GM12874 (cell line): ENCODE results near the gene SLC35A2.
A peak's percentile ranks its signal among the peaks of the same experiment; 100 is the strongest.

Source experiments
- CTCF ChIP-seq: IDR thresholded peaks from 2 replicates; pipeline ENCODE4 v1.5.1; 2011; ENCODE audit warnings: low read depth, mild to moderate bottlenecking, control low read depth, low read length, moderate library complexity; ENCODE audit not compliant: insufficient read depth

SLC35A2 gene

GRCh38 chrX:48897157-48897624 lies 14.3 kb downstream of the SLC35A2 start:
- no peak for TF ChIP-seq CTCF

GRCh38 chrX:48896611-48897011 lies 14.8 kb downstream of the SLC35A2 start:
- TF ChIP-seq CTCF, result no peak

DNA sequence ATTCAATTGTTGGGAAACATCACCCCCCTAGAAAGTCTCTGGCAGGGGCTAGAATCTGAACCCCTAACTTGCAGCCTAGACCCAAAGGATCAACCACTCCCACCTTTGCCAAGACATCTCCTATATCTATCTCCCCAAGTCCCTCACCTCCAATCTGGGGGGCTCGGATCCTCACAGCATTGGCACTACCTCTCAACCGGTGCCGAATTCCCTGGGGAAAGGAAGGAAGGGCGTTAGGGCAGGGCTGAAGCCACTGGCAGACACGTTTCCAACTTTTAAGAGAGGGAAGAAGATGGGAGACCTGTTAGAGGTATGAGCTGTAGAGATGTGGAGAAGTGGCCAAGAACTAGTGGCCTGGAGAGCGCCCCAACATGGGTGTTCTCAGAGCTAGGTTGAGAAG lies 16.6 kb downstream of the SLC35A2 start:
- no peak for TF ChIP-seq CTCF

- no peak for TF ChIP-seq CTCF
Observed at GRCh38 chrX:48893556-48894348, 17.7 kb downstream of the SLC35A2 start.

DNA sequence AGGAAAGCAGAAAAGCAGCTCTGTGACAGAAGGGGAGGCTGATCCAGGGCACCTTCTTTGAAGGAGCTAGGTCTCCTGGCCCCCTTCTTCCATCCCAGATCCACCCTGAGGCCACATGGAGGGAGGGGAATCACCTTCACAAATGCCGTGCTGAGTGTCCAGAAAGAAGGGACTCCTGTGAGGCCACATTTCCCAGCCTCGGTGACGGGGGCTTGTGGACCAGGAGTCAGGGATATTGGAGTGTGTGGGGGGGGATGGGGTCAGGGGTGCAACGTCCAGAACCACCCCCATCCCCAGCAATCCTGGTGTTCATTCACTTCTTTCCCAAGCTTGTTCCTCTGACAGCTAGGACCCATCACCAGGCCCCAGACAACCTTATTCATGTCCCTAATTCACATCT lies 18.6 kb downstream of the SLC35A2 start:
- TF ChIP-seq CTCF, result no peak

- TF ChIP-seq CTCF, result peak; percentile 38
Observed at GRCh38 chrX:48891402-48892288, 19.8 kb downstream of the SLC35A2 start.

DNA sequence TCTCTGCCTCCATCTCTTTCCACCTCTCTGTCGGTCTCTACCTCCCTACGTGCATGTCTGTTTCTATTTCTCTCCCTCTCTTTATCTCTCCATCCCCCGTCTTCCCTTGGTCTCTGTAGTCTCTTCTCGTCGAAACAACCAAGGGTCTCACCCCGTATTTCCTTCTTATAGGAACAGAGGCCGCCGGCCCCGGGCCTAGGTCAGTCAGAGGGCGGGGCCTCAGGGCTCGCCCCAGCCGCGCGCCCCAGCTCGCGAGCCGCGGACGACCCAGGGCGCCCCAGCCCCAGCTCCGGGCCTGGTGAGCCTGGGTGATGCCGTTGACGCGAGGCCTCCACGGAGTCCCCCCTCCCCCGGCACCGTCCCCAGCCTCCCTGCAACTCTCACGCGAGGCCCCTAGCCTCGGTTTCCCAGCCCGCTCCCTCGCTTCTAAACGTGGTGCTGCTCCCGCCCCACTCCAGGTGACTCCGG lies 20.5 kb downstream of the SLC35A2 start:
- TF ChIP-seq CTCF, result no peak
